ENCODE measurements around the gene SLC22A23.

The SLC22A23 gene

GRCh38 chr6:3277251-3277650 is 179.6 kb downstream of the SLC22A23 start:
- FAIRE-seq = no peak
- no peak for TF ChIP-seq CTCF (IDR thresholded peaks at IDR 0.05; ENCODE audit: insufficient read depth, missing control alignments)
- no peak for DNase-seq (ENCODE audit: insufficient read length, low spot score)

DNA sequence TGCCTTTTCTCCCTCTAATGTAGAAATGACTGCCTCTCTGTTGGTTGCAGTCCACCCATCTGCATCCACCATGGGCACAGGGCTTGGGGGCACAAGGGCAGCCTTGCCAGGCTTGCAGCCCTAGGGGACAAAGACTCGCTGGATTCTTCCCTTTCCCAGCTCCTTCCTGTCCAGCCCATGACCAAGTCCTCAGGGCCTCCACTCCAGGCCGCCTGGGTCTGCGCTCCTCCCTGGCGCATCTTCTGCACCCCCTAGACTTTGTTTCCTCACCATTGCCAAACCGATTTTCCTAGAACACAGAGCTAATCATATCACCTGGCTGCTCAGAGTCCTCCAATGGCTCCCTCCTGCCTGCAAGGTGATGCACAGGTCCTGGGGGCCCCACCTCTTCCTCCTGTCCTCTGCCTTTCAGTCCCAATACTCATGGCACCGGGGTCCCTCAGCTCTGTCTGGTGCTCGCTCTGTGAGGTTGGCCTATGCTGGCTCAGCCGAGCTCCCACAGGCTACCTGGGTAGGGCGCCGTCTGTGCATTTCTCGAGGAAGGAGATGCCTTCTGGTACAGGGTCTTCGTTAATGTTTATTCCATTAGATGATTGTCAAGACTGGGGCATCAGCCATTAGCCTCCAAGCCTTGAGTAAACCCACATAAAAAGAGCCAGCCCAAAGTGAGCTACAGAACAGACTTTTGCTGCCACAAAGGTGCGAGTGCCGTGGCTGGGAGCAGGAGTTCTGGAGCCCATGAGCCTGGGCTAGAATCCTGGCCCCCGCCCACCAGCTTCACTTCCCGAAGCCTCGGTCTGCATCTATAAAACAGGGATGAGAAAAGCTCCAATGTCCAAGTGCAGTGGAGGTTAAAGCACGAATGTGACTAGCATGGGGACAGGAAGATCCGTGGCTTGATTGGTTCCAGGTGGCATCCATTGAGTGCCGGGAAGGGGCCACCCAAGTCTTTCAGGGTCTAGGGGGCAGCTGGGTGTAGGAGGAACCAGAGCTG is 180.4 kb downstream of the SLC22A23 start:
- DNase-seq (ENCODE audit: insufficient read length, low spot score) (no peak), FAIRE-seq (no peak)
- TF ChIP-seq CTCF (IDR thresholded peaks at IDR 0.05; ENCODE audit: insufficient read depth, missing control alignments) = no peak

- no peak for TF ChIP-seq CTCF (IDR thresholded peaks at IDR 0.05; ENCODE audit: insufficient read depth, missing control alignments)
- DNase-seq (ENCODE audit: insufficient read length, low spot score) (no peak), FAIRE-seq (no peak)
Measured at GRCh38 chr6:3273707-3274521, 182.9 kb downstream of the SLC22A23 start.

DNA sequence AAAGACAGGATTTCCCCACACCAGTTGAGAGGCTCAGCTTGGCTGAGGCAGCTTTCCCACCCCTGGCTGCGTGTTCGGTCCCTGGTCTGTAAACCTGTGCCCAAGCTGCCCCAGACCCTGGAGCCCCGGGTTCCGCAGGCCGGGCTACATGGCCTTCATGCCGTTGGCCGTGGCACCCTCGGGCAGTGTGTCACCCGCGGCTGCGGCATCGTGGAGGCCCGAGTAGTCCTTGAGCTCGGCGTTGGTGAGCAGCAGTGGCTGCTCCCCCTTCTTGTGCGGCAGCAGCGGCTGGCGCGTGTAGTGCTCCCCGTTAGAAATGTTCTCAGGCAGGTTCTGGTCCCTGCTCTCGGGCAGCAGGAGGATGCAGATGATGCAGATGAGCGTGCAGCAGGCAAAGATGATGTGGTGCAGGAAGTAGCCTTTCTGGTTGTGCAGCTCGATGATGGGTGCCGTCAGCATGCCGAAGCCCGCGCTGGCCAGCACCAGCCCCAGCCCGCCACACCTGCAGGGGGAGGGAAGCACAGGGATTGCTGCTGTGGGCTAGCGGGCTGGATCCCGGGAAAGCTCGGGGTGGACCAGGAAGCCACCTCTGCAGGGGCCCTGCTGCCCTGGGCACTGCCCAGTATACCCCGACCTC is 183.8 kb downstream of the SLC22A23 start:
- TF ChIP-seq CTCF (IDR thresholded peaks at IDR 0.05; ENCODE audit: insufficient read depth, missing control alignments) = no peak
- DNase-seq (ENCODE audit: insufficient read length, low spot score) = no peak
- FAIRE-seq = no peak

GRCh38 chr6:3271756-3272155 is 185.1 kb downstream of the SLC22A23 start:
- no peak for DNase-seq (ENCODE audit: insufficient read length, low spot score)
- no peak for FAIRE-seq
- no peak for TF ChIP-seq CTCF (IDR thresholded peaks at IDR 0.05; ENCODE audit: insufficient read depth, missing control alignments)

DNA sequence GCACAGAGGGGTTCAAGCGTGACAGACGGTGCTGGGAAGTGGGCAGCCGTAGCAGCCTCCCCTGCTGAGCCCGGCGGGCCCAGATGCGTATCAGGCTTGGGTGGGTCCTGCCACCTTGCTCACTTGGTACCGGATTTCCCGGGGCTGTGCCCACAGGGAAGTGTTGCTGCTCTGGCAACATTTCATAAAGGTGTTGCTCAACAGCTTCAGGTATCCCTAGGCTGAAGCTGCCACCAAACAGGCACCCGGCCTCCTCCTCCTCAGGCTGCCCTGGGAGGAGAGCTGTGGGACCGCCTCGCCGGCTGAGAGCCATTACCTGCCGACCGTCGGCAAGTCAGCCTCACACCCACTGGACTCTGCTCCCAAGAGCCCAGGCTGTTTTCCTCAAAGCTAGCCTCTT is 186.6 kb downstream of the SLC22A23 start:
- TF ChIP-seq CTCF (IDR thresholded peaks at IDR 0.05; ENCODE audit: insufficient read depth, missing control alignments) = no peak
- DNase-seq (ENCODE audit: insufficient read length, low spot score) = no peak
- FAIRE-seq = no peak

All from D721Med (cell line).